ENCODE results near the gene MPDZ.

GRCh38 chr9:13213998-13214397, 65.5 kb downstream of the MPDZ start:
- TF ChIP-seq CTCF (IDR thresholded peaks at IDR 0.05; ENCODE audit: low read depth, low read length), result no peak
- TF ChIP-seq EZH2phosphoT487 (IDR thresholded peaks at IDR 0.05; ENCODE audit: low read depth), result no peak

Measured in OCI-LY3 (cell line).